HG02763 (cell line): ENCODE results near the gene HOXB5.

Experiments used
- ATAC-seq: cut with Tn5 transposase; IDR thresholded peaks from one replicate; pipeline ENCODE4 v1.9.1; 2021; ENCODE audit warnings: mild to moderate bottlenecking, moderate library complexity; ENCODE audit not compliant: unreplicated experiment

Gene HOXB5

GRCh38 chr17:48551596-48552465, 41.7 kb downstream of the HOXB5 start:
- ATAC-seq, result no peak

DNA sequence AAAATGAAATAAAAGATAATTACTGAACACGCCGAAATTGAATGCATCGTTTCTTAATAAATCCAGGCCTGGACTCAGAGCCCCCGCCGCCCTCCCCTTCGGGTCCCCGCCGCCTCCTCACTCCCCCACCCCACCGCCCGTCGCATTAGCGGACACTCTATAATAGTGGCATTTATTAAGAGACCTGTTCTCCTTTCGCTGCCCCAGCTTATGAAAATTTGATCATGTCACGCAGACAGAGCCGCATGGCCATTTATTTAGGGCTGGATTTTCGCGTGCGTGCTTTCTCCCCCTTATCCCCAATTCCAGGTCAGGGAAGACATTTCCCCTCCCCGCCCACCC, 42.4 kb downstream of the HOXB5 start:
- ATAC-seq, result no peak

DNA sequence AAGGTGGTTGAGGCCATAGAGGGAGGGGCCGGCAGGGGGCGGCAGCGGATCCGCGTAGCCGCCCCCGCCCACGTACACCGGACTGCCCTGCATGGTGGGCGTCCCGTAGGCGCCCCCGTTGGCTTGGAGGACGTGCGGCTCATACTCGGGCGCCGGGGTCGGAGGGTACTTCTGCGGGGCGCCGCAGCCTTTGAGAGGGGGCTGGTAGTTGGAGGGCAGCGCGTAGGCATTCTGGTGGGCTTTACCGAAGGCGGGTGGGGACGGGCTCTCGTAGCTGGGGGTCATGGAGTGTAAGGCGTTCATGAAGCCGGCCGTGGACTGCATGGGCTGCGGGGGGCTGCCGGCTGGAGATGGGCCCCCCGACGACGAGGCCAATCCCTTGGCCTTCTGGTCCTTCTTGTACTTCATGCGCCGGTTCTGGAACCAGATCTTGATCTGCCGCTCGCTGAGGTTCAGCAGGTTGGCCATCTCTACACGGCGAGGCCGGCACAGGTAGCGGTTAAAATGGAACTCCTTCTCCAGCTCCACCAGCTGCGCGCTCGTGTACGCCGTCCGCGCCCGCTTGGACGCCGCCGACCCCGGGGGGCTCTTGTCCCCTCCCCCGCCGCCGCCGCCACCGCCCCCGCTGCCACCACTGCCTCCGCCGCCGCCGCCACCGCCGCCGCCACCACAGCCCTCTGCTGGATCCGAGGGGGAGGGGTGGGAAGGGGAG, 42.9 kb downstream of the HOXB5 start:
- ATAC-seq, result no peak

- ATAC-seq, result no peak
These were observed 43.6 kb downstream of the HOXB5 start for GRCh38 chr17:48549914-48550501.

DNA sequence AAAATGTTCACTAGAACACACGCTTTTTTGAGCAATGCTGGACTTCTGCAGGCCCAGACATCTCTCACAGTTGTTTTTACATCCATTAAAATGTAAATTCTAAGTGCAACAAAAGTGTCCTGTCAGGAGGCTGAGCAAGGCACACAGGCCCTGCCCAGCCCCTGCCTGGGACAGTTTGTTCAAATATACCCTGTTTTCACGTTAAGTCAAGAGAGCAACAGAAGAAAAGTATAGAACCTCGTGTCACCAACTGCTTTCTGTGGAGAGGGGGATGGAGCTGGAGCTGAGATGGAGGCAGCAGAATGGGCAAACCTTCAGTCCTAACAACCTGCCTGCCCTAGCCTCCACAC, 44.3 kb downstream of the HOXB5 start:
- ATAC-seq, result no peak

DNA sequence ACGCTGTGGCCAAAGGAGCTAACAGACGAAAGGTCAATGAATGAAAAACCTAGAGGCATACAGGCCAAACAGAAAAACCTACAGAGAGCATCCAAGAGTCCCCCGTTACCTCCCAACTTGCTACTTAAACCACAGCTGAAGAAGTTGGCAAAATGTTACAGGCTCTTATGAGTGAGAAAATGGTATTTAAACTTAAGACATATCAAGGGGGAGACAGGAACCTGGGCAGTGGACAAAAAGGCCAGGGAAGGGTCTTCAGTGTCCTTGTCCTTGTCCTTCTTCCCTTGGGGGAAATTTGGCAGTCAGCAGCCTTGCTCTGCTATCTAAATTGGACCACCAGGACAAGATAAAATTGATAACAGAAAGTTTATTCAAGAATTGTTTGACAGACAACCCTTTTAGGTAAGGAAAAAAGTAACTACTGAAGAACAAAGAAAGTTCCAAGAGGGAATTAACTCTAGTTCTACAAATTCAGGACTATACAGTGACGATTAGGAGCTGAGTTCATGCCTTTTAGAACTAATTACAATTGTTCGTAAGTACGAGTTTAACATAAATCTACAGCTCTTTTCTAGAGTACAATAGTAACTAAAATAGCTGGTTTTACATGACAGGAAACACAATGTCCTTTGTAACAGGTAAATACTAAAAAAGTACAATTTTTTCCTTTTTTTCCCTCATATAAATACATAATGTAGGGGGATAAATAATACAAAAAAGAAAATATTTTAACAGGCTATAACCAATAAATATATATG, 44.9 kb downstream of the HOXB5 start:
- ATAC-seq, result no peak

GRCh38 chr17:48547808-48548522, 45.6 kb downstream of the HOXB5 start:
- ATAC-seq, result no peak

GRCh38 chr17:48546924-48547807, 46.4 kb downstream of the HOXB5 start:
- no peak for ATAC-seq

- no peak for ATAC-seq
These were observed 47.2 kb downstream of the HOXB5 start for GRCh38 chr17:48546137-48546923.

GRCh38 chr17:48545539-48545938, 48.0 kb downstream of the HOXB5 start:
- ATAC-seq, result no peak

GRCh38 chr17:48545022-48545375, 48.6 kb downstream of the HOXB5 start, which contains the start of gene HOXB2:
TSS of gene HOXB2 (minus strand) at chr17:48545109. CDS start at chr17:48544911, 198 bp downstream.
- ATAC-seq, result no peak

DNA sequence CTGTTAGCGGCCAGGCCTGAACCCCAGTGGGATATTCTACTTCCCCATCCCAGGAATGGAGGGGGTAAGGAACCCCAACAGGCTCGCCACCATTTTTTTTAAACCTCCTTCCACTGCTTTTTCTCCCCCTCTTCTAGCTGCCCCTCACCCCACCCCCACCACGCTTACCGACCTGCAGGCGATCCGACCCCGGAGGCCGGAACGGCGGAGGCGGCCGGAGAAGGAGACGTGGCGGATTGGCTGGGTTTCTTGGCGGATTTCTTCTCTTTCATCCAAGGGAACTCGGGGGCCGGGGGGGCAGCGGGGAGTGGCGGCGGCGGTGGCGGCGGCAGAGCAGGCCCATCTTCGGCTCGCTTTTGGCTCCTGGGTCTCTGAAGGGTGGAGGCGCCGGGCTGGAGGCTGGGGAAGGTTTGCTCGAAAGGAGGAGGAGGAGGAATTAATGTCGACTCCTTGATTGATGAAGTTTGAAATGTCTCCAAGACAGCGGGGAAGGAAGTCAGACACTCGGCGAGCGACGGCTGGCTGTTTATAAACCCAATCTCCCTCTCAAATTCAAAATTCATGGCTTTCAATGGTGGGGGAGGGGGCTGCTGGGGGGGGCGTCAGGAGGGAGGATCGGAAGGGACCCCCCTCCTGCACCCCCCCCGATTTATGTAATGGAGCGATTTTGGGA, 49.1 kb downstream of the HOXB5 start:
- no peak for ATAC-seq

DNA sequence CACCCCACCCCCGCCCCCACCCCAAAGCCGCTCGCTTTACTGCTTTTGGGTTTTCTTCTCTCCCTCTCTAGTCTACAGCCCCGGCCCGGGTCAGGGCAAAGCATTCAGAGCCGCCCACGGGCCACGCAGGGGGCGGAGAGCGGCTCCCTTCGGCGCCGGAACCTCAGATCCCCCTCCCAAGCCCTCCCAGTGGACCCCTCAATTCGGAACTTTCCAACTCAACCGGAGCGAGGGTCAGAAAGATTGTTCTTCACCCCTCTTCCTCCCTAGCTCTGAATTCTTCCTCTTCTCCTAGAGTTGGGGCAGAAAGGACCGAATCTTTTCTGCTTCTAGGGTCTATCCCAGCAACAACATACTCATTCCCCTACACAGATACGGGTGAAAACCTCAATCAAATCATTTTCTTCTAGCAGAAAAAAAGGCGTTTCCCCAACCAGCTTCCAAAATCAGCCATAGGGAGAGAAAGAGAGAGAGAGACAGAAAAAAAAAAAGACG, 49.7 kb downstream of the HOXB5 start:
- no peak for ATAC-seq

DNA sequence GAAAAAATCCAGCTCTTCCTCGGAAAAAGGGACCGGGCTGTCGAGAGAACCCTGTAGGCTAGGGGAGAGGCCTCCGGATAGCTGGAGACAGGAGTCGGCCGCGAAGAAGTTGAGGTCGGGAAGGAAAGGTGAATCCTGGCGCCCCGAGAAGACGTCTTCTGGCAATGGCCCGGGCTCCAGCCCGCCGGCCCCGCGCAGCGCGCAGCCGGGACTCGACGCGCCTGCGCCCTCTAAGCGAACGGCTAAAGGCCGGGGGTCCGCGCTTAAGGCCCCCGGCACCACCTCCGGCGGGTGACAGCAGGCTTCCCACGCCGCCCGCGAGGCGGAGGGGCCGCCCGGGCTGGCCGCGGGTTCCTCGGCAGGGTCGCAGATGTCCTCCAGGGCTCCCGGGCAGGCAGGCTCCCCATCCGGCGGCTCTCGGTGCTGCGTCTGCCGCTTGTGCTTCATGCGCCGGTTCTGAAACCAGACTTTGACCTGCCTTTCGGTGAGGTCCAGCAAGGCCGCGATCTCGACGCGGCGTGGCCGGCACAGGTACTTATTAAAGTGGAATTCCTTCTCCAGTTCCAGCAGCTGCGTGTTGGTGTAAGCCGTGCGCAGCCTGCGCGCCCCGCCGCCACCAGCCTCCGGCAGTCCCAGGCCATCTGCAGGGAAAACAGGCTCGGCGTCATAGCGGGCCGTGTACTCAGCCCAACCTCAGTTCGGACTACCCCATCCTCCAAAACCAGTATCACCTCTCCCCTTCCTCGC, 50.3 kb downstream of the HOXB5 start:
- ATAC-seq, result peak; percentile 67

DNA sequence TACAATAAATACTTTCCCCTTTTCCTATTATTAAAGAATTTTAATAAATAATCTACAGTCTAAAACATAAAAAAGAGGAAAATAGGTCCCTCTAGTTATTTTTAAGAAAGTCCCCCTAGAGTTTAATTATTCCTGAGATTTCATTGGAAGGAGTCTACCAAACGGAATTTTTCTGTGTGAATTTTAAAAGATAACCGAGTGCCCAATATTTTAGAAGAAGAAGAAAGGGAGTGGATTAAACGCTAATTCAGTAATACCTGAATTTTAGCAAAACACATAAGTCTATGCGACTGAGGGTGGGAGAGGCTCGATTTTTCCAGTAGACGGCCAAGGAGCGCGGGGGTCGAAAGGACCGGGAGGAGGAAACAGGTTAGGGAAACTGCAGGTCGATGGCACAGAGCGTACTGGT, 50.9 kb downstream of the HOXB5 start:
- no peak for ATAC-seq

DNA sequence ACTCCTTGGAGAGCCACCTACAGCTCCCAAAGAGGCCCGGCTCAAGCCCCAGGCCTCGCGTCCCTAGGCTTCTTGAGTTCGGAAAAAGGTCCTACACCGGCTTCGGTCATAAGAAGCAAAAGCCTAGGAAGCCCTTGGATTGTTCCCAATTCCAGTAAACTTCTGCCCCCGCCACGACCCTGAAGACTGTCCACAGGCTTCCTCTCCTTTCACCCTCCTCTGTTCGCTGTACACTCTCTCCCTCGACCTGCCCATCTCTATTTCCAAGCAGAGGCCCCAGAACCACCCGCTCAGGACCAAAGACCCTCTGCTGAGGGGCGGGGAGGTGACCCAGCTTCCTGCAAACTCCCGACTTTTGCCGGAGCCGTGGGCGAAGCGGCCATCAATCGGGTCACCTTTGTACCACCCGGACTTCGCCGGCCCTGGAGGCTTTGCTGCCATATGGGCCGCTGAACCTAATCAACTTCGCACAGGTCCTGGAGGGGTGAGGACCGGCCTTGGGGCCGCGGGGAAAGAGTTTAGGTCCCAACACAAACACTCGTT, 51.4 kb downstream of the HOXB5 start:
- ATAC-seq, result no peak

- no peak for ATAC-seq
These were observed 51.9 kb downstream of the HOXB5 start for GRCh38 chr17:48541577-48542113.
